ENCODE data around the gene RNF8.

DNA sequence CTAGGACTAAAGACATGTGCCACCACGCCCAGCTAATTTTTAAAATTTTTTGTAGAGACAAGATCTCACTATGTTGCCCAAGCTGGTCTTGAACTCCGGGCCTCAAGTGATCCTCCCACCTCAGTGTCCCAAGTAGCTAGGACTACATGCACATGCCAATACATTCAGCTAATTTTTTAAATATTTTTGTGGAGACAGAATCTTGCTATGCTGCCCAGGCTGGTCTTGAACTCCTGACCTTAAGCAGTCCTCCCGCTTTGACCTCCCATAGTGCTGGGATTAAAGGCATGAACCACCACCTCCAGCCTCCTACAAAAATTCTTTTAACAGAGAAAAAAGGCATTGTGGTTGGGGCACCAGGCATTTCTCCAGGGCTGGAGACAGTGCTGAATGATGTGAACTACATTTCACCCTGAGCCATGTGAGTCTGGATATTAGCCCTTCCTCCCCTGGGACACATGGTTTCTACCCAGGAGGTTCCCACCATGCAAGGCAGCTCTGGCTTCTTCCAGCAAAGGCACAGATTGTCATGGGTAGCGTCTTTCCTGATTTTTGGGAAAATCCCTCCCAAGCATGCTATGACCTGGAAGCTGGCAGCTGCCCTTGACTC is 42.9 kb downstream of the RNF8 start:
- TF ChIP-seq, protein P1, sequence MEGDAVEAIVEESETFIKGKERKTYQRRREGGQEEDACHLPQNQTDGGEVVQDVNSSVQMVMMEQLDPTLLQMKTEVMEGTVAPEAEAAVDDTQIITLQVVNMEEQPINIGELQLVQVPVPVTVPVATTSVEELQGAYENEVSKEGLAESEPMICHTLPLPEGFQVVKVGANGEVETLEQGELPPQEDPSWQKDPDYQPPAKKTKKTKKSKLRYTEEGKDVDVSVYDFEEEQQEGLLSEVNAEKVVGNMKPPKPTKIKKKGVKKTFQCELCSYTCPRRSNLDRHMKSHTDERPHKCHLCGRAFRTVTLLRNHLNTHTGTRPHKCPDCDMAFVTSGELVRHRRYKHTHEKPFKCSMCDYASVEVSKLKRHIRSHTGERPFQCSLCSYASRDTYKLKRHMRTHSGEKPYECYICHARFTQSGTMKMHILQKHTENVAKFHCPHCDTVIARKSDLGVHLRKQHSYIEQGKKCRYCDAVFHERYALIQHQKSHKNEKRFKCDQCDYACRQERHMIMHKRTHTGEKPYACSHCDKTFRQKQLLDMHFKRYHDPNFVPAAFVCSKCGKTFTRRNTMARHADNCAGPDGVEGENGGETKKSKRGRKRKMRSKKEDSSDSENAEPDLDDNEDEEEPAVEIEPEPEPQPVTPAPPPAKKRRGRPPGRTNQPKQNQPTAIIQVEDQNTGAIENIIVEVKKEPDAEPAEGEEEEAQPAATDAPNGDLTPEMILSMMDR (IDR thresholded peaks at IDR 0.05; ENCODE audit: insufficient read depth, low read depth, low read length): no peak
- TF ChIP-seq EZH2 (IDR thresholded peaks at IDR 0.05; ENCODE audit: insufficient read depth, low read length): no peak
